ENCODE measurements around the gene RAB37.

DNA sequence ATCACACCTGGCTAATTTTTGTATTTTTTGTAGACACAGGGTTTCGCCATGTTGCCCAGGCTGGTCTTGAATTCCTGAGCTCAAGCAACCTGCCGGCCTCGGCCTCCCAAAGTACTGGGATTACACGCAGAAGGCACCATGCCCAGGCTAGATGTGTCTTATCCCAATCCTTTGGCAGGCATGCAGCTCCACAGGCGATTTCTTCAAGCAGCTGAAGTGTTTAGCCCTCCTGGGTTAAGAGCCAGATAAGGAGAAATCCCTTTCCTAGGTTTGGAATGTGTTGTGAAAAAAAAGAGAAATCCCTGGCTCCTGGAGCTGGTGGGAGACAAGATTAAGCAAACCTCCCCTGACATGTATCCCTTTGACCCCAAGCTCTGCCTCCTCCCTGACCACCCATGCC lies 9.3 kb downstream of the RAB37 start:
- TF ChIP-seq, protein P1, sequence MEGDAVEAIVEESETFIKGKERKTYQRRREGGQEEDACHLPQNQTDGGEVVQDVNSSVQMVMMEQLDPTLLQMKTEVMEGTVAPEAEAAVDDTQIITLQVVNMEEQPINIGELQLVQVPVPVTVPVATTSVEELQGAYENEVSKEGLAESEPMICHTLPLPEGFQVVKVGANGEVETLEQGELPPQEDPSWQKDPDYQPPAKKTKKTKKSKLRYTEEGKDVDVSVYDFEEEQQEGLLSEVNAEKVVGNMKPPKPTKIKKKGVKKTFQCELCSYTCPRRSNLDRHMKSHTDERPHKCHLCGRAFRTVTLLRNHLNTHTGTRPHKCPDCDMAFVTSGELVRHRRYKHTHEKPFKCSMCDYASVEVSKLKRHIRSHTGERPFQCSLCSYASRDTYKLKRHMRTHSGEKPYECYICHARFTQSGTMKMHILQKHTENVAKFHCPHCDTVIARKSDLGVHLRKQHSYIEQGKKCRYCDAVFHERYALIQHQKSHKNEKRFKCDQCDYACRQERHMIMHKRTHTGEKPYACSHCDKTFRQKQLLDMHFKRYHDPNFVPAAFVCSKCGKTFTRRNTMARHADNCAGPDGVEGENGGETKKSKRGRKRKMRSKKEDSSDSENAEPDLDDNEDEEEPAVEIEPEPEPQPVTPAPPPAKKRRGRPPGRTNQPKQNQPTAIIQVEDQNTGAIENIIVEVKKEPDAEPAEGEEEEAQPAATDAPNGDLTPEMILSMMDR (IDR thresholded peaks at IDR 0.05), result no peak
- TF ChIP-seq POLR2A (IDR thresholded peaks at IDR 0.05), result no peak

Data from adrenal gland (tissue), 5 donors.